Thymus (tissue), 11 donors: Measurements from ENCODE around the gene PTPN1. TPM values are rescaled to one million over a fixed set of nuclear protein-coding genes. Genes with fewer than 3 reads are reported as not detected.
"Not testable (repeated sequence)": the region's sequence is repeated elsewhere in the genome, so short reads cannot be mapped to it uniquely, and the experiment has no call there.

Experiments used
- DNase-seq, 9 donors: peaks; one replicate each; pipeline ENCODE4 v3.0.0-alpha.2; 2013; ENCODE audit warnings: low spot score in 9 of 9, low read depth in 6 of 9, missing footprints in 1 of 9
- H3K27ac ChIP-seq, 2 donors: one replicate each; pipeline ENCODE4 v1.5.1; 2013; ENCODE audit warnings: control low read depth in 1 of 2, low read depth in 1 of 2, low read length in 1 of 2, mild to moderate bottlenecking in 1 of 2, moderate library complexity in 1 of 2
- H3K27me3 ChIP-seq, 2 donors: one replicate each; pipeline ENCODE4 v1.5.1; 2013; ENCODE audit warnings: low read length in 1 of 2; ENCODE audit not compliant: control insufficient read depth in 2 of 2, insufficient read depth in 1 of 2
- H3K36me3 ChIP-seq, 2 donors: one replicate each; pipeline ENCODE4 v1.5.1; 2013; ENCODE audit warnings: low read length in 1 of 2, mild to moderate bottlenecking in 1 of 2, moderate library complexity in 1 of 2; ENCODE audit not compliant: control insufficient read depth in 2 of 2, insufficient read depth in 2 of 2
- H3K4me1 ChIP-seq, 2 donors: one replicate each; pipeline ENCODE4 v1.5.1; 2013; ENCODE audit warnings: low read length in 2 of 2; ENCODE audit not compliant: control insufficient read depth in 2 of 2, insufficient read depth in 2 of 2
- H3K4me3 ChIP-seq, 2 donors: one replicate each; pipeline ENCODE4 v1.5.1; 2013; ENCODE audit warnings: low read length in 2 of 2, control low read depth in 1 of 2, mild to moderate bottlenecking in 1 of 2
- H3K9me3 ChIP-seq, 2 donors: one replicate each; pipeline ENCODE4 v1.5.1; 2013; ENCODE audit warnings: low read length in 1 of 2, mild to moderate bottlenecking in 1 of 2; ENCODE audit not compliant: control insufficient read depth in 2 of 2, insufficient read depth in 1 of 2
- WGBS: extraction: QIAGEN DNeasy Blood & Tissue Kit; methylation state at CpG from one replicate; pipeline ENCODE4 v1.1.7; 2013; 5-methylcytosine and 5-hydroxymethylcytosine counted together
- polyA plus RNA-seq: library from polyadenylated mRNA; stranded (reverse); fragments of 200-250 nt; gene quantifications from one replicate; pipeline ENCODE4 v1.2.3, GENCODE V29; 2013
- total RNA-seq: library from RNA; stranded (reverse); fragments of 120-200 nt; gene quantifications from one replicate; pipeline ENCODE4 v1.2.4, GENCODE V29; 2013
- donor health status: healthy.

Gene PTPN1
- total and polyA plus RNA-seq, 2 donors, result 23.0 to 56.1 TPM

GRCh38 chr20:50504231-50504823, 5.9 kb upstream of the PTPN1 start:
- DNase-seq, result no peak
- WGBS, result 89% methylated on average over 4 of the region's 4 CpGs
- peaks cover 0 to 2% of the 10 kb centered on the region in 2 donors for H3K4me1 ChIP-seq

GRCh38 chr20:50506270-50506579, 4.0 kb upstream of the PTPN1 start:
- Histone ChIP-seq H3K27me3 (no peaks in the 10 kb centered on the region), H3K36me3 (no peaks in the 10 kb centered on the region), H3K4me1 (peaks cover 2 to 12% of the 10 kb centered on the region in 2 donors), H3K9me3 (no peaks in the 10 kb centered on the region), H3K4me3 (no peak overlapping the region), H3K27ac (no peak overlapping the region)
- no peak for DNase-seq
- WGBS, result 95% methylated on average over 3 of the region's 3 CpGs

More at GRCh38 chr20:50504231-50504823, 5.9 kb upstream of the PTPN1 start:
- Histone ChIP-seq H3K27me3 (no peaks in the 10 kb centered on the region), H3K36me3 (no peaks in the 10 kb centered on the region), H3K9me3 (no peaks in the 10 kb centered on the region), H3K4me3 (no peak overlapping the region), H3K27ac (no peak overlapping the region)

- not testable (repeated sequence) for H3K27me3 ChIP-seq, H3K4me3 ChIP-seq, DNase-seq, H3K9me3 ChIP-seq, H3K27ac ChIP-seq, H3K36me3 ChIP-seq
- peaks cover 2 to 15% of the 10 kb centered on the region in 2 donors for H3K4me1 ChIP-seq
- 97% methylated on average over 5 of the region's 5 CpGs for WGBS
These were observed 2.4 kb upstream of the PTPN1 start for GRCh38 chr20:50507745-50508144.

DNA sequence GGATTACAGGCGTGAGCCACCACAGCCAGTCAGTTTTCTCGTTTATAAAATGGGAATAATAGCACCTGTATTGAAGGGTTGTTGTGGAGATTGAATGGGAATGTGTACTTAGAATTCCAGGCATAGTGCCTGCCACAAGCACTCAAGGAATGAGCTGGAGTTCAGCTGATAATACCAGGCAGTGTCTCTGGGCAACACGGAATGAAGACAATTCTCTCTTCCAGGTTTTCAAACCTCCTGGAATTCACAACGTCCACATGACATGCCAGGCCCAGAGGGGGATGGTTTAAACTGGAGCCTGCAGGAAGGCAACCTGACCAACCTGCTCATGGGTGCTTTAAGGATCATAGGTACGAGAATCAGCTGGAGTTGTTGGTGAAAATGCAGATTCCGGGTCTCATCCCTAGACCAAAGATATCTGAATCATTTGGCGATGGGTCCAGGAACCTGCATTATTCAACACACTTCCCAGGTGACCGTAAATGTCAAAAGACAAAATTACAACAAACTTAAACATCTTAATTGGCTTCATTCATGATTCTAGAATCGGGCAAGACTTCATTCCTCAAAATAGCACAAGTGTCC, 1.9 kb upstream of the PTPN1 start:
- Histone ChIP-seq H3K4me3 (no peak overlapping the region), H3K4me1 (peaks cover 2 to 15% of the 10 kb centered on the region in 2 donors), H3K36me3 (no peaks in the 10 kb centered on the region), H3K27me3 (no peaks in the 10 kb centered on the region), H3K27ac (no peak overlapping the region), H3K9me3 (no peaks in the 10 kb centered on the region)
- WGBS, result 97% methylated on average over 9 of the region's 9 CpGs
- DNase-seq, result no peak

- no peaks in the 10 kb centered on the region for H3K36me3 ChIP-seq
- WGBS, result 7% methylated on average over 32 of the region's 32 CpGs
- peak overlapping the region; percentile 87 to 90 for H3K27ac ChIP-seq
- peak overlapping the region; percentile 75 to 93 for H3K4me3 ChIP-seq
- no peaks in the 10 kb centered on the region for H3K27me3 ChIP-seq
- peak in 1 of 9 donors; percentile 45 for DNase-seq
- H3K9me3 ChIP-seq, result no peaks in the 10 kb centered on the region
- peaks cover 2 to 31% of the 10 kb centered on the region in 2 donors for H3K4me1 ChIP-seq
These were observed 741 bp downstream of the PTPN1 start for GRCh38 chr20:50510706-50511542.

GRCh38 chr20:50512323-50512722, 2.1 kb downstream of the PTPN1 start:
- Histone ChIP-seq H3K4me3 (peak overlapping the region; percentile 4 to 9), H3K27me3 (no peaks in the 10 kb centered on the region), H3K9me3 (no peaks in the 10 kb centered on the region), H3K36me3 (no peaks in the 10 kb centered on the region), H3K27ac (no peak overlapping the region), H3K4me1 (peaks cover 8 to 38% of the 10 kb centered on the region in 2 donors)
- DNase-seq, result no peak
- 88% methylated on average over 1 of the region's 1 CpG for WGBS

- DNase-seq, result no peak
- Histone ChIP-seq H3K4me1 (peaks cover 17 to 45% of the 10 kb centered on the region in 2 donors), H3K4me3 (peak overlapping the region in 1 of 2 donors; percentile 2), H3K27ac (no peak overlapping the region), H3K9me3 (no peaks in the 10 kb centered on the region), H3K36me3 (no peaks in the 10 kb centered on the region), H3K27me3 (no peaks in the 10 kb centered on the region)
- WGBS, result 96% methylated on average over 5 of the region's 5 CpGs
These were observed 3.2 kb downstream of the PTPN1 start for GRCh38 chr20:50513169-50514034.

DNA sequence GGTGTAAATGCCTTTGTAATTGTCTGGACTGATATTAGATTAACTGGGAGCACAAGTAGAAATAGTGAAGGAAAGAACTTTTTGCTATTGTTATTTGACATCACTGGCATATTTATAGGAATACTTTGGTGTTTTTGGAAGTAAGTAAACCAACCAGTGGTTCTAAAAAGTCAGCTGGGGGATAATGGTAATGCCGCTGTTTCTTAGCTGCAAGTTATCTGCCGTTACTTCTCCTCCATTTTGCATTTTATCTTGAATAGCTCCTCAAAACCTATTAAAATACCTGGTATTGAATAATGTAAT, 3.8 kb downstream of the PTPN1 start:
- Histone ChIP-seq H3K27me3 (no peaks in the 10 kb centered on the region), H3K4me3 (no peak overlapping the region), H3K36me3 (no peaks in the 10 kb centered on the region), H3K27ac (no peak overlapping the region), H3K9me3 (no peaks in the 10 kb centered on the region), H3K4me1 (peaks cover 22 to 51% of the 10 kb centered on the region in 2 donors)
- 97% methylated on average over 2 of the region's 2 CpGs for WGBS
- DNase-seq, result no peak
